ENCODE results near the gene TNNT3.

GRCh38 chr11:1922481-1923081 lies 3.1 kb downstream of the TNNT3 start:
- TF ChIP-seq, protein P1, sequence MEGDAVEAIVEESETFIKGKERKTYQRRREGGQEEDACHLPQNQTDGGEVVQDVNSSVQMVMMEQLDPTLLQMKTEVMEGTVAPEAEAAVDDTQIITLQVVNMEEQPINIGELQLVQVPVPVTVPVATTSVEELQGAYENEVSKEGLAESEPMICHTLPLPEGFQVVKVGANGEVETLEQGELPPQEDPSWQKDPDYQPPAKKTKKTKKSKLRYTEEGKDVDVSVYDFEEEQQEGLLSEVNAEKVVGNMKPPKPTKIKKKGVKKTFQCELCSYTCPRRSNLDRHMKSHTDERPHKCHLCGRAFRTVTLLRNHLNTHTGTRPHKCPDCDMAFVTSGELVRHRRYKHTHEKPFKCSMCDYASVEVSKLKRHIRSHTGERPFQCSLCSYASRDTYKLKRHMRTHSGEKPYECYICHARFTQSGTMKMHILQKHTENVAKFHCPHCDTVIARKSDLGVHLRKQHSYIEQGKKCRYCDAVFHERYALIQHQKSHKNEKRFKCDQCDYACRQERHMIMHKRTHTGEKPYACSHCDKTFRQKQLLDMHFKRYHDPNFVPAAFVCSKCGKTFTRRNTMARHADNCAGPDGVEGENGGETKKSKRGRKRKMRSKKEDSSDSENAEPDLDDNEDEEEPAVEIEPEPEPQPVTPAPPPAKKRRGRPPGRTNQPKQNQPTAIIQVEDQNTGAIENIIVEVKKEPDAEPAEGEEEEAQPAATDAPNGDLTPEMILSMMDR (conservative IDR thresholded peaks at IDR 0.05; ENCODE audit: low read depth, low read length): no peak
- TF ChIP-seq, protein P2, sequence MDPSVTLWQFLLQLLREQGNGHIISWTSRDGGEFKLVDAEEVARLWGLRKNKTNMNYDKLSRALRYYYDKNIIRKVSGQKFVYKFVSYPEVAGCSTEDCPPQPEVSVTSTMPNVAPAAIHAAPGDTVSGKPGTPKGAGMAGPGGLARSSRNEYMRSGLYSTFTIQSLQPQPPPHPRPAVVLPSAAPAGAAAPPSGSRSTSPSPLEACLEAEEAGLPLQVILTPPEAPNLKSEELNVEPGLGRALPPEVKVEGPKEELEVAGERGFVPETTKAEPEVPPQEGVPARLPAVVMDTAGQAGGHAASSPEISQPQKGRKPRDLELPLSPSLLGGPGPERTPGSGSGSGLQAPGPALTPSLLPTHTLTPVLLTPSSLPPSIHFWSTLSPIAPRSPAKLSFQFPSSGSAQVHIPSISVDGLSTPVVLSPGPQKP (IDR thresholded peaks at IDR 0.05; ENCODE audit: borderline replicate concordance, low read depth, low read length): no peak
- TF ChIP-seq POLR2A (IDR thresholded peaks at IDR 0.05; ENCODE audit: low read depth, low read length) (no peak), CEBPB (IDR thresholded peaks at IDR 0.05; ENCODE audit: low read depth, low read length) (no peak), FOS (IDR thresholded peaks at IDR 0.05; ENCODE audit: low read depth, low read length) (no peak), RAD21 (IDR thresholded peaks at IDR 0.05; ENCODE audit: low read length) (no peak), NFE2L2 (IDR thresholded peaks at IDR 0.05; ENCODE audit: low read depth, low read length) (no peak), BHLHE40 (IDR thresholded peaks at IDR 0.05; ENCODE audit: low read depth, low read length) (no peak), MAZ (IDR thresholded peaks at IDR 0.05; ENCODE audit: borderline replicate concordance, low read depth, low read length) (no peak), SMC3 (IDR thresholded peaks at IDR 0.05; ENCODE audit: low read depth, low read length) (no peak), CHD1 (IDR thresholded peaks at IDR 0.05; ENCODE audit: low read depth, low read length) (no peak)

All from IMR-90 (cell line).